Erythroblast (primary cell): ENCODE measurements around the gene SIK2.

ENCODE experiments used
- DNase-seq, 2 experiments: peaks; one replicate each; lab custom pipeline; 2025; lab: John Stamatoyannopoulos, UW
- GATA1 ChIP-seq: IDR thresholded peaks from 2 replicates; pipeline ENCODE4 v1.6.1; 2011; ENCODE audit warnings: low read depth, mild to moderate bottlenecking, control low read depth, low read length, moderate library complexity
- POLR2A ChIP-seq: IDR thresholded peaks from 2 replicates; pipeline ENCODE4 v1.6.1; 2011; ENCODE audit warnings: mild to moderate bottlenecking, low read length

The SIK2 gene

GRCh38 chr11:111671383-111671782 is 69.1 kb downstream of the SIK2 start:
- no peak for DNase-seq
- TF ChIP-seq GATA1 (no peak), POLR2A (no peak)

GRCh38 chr11:111672949-111673348 is 70.7 kb downstream of the SIK2 start:
- no peak for DNase-seq

GRCh38 chr11:111674941-111675340 is 72.7 kb downstream of the SIK2 start:
- TF ChIP-seq POLR2A, result no peak
- no peak for TF ChIP-seq GATA1
- no peak for DNase-seq

More at GRCh38 chr11:111672949-111673348, 70.7 kb downstream of the SIK2 start:
- no peak for TF ChIP-seq POLR2A
- TF ChIP-seq GATA1, result no peak

- TF ChIP-seq GATA1 (no peak), POLR2A (no peak)
- DNase-seq, result no peak
Observed at GRCh38 chr11:111675891-111676290, 73.6 kb downstream of the SIK2 start.

- no peak for DNase-seq
- TF ChIP-seq POLR2A, result no peak
- no peak for TF ChIP-seq GATA1
Observed at GRCh38 chr11:111676878-111677585, 74.8 kb downstream of the SIK2 start.

GRCh38 chr11:111680486-111681175 is 78.4 kb downstream of the SIK2 start:
- TF ChIP-seq POLR2A (no peak), GATA1 (no peak)
- DNase-seq, result no peak

- no peak for DNase-seq
- no peak for TF ChIP-seq POLR2A
- no peak for TF ChIP-seq GATA1
Observed at GRCh38 chr11:111683806-111684205, 81.6 kb downstream of the SIK2 start.

GRCh38 chr11:111684251-111684650 is 82.0 kb downstream of the SIK2 start:
- TF ChIP-seq POLR2A (no peak), GATA1 (no peak)
- no peak for DNase-seq

GRCh38 chr11:111688013-111688412 is 85.8 kb downstream of the SIK2 start:
- TF ChIP-seq POLR2A (no peak), GATA1 (no peak)
- no peak for DNase-seq

GRCh38 chr11:111691176-111691575 is 88.9 kb downstream of the SIK2 start:
- DNase-seq, result peak; percentile 11 to 17

GRCh38 chr11:111691741-111692140 is 89.5 kb downstream of the SIK2 start:
- DNase-seq, result peak in 1 of 2 experiments; percentile 22
- TF ChIP-seq POLR2A (no peak), GATA1 (no peak)

More at GRCh38 chr11:111691176-111691575, 88.9 kb downstream of the SIK2 start:
- no peak for TF ChIP-seq POLR2A
- TF ChIP-seq GATA1, result no peak

- TF ChIP-seq POLR2A (no peak), GATA1 (no peak)
Observed at GRCh38 chr11:111693224-111693937, 91.1 kb downstream of the SIK2 start.

GRCh38 chr11:111694851-111695250 is 92.6 kb downstream of the SIK2 start:
- TF ChIP-seq POLR2A (no peak), GATA1 (no peak)
- DNase-seq, result no peak

More at GRCh38 chr11:111693224-111693937, 91.1 kb downstream of the SIK2 start:
- no peak for DNase-seq

- TF ChIP-seq GATA1 (no peak), POLR2A (no peak)
- no peak for DNase-seq
Observed at GRCh38 chr11:111696556-111696955, 94.3 kb downstream of the SIK2 start.
